Measurements from ENCODE around the gene MYL5.
"Not testable (repeated sequence)": the region's sequence is repeated elsewhere in the genome, so short reads cannot be mapped to it uniquely, and the experiment has no call there.

The MYL5 gene

DNA sequence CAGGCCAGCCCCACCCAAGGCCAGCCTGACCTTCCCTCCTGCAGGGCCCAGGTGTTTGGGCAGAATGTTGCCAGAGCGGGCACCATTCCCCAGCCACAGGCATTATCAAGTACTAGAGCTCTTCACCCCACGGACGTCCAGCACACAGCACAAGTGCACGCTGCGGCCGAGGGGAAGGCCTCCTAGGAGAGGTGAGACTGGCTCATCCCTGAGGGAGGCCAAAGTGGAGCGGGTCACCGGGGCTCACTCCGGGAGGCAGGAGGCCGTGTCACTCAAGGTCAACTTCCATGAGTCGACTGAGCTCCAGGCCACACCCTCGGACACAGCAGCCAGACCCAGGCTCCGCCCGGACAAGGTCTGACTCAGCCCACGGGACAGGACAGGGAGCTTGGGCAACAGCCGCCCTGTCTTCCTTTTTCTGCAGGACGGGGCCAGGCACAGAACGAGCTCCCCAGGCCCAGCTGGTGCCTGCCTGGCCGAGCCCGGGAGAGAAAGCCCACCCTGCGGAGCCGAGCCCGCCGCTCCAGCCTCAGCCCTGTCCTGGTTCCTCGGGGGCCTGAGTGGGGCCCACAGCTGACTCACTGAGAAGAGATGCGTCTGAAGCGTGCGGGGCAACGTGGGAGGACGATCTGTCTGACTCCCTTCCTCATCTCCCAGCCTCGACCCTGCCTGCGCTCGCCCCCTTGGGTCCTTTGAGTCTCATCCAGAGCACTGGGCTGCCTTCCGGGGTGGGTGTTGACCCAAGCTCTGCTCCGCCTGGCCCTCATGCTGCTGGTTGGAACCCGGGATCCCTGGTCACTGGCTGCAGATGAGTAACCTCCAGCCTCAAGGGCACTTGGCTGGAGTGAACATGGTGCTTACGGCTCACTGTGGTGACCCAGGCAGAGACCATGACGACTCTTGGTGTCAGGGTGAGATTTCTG is 13.0 kb downstream of the MYL5 start:
- DNase-seq, result peak; percentile 36

- DNase-seq, result no peak
These were observed 13.9 kb downstream of the MYL5 start for GRCh38 chr4:687971-688853.

DNA sequence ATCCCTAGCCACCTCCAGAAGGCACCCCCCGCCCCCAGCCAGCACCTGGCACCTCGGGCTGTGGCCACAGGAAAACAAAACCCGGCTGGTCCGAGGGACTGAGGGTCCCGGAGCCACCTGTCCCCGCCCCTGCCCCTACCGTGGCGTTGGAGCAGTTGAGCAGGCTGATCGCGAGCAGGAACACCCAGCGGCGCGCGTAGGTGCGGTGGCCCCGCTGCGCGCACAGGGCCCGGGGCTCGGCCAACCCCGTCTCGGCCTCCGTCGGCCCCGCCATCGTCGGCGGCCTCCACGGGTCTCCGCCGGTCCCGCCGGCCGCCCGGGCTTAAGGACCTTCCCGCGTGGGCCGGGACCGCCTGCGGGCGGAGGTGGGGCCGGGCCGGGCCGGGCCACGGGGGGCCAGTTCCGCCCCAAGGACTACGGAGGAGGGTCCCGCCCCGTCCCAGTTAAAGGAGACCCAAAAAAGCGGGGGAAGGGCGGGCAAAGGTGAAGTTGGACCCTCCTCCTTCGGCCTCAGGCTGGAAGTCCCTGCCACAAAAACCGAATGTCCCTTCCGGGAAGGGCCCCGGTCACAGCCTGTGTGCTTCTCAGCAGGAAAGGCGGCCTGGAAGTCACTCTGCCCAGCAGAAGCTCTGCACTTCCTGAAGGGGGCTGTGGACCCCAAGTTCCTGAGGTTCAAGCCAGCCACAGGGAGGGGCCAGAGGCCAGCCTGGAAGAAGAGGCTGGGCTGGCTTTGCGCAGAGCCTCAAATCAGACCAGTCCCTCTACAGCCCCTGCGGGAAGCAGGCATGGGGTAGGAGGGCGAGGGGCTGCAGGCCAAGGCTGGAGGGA is 14.7 kb downstream of the MYL5 start, which contains the start of gene SLC49A3:
Gene SLC49A3, minus strand, starts transcription at position 298 of the 828 bp plus-strand sequence. Its CDS starts 24 bp downstream, at position 274.
- DNase-seq, result peak; percentile 51

DNA sequence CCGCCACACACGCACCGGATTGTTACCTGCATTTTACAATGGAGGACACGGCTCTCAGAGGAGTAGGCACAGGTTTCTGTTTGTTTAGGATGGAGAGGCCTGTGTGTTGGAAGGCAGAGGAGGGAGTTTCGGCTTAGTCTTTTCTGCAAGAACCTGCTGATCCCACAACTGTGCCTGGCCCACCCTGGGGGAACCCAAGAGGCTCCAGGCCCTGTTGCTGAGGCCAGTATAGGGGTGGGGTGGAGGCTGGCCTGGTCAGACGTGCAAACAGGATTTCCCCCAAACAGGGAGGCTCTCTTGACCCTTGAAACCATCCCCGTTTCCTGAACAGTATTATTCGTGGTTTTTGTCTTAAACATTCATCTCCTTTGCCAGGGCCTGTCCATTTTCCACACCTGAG is 15.4 kb downstream of the MYL5 start:
- no peak for DNase-seq

DNA sequence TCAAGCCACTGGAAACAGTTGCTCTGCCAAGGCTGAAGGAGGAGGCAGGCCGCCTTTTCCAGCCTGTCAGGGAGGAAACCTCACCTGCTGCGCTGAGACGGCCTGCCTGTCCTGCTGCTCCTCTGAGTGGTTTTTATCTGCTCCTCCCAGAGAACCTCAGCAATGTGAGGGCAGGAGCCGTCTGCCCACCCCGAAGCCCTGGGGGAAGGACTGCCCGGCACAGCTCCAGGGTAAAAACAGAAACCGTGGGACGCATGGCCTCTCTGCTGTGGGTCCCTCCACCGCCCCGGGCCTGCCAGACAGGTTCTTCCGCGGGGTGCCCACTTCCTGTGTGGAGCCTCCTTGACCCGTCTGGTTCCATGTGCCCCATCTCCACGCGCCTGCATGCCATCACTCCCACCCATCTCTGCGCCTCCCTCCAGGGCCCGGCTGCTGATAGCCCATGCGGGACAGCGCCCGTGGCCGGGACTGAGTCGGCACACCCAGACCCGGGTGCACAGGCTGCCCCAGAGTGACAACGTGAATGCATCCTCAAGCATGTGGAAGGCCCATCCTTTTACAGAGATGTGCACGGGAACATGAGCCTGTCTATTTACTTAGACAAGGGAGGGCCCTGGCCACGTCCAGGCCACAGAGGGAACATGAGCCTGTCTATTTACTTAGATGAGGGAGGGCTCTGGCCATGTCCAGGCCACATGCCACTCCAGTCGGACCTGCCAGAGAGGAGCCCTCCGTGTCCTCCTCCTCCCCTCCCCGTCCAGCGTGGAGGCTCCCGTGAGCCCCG is 18.6 kb downstream of the MYL5 start:
- DNase-seq, result no peak

- DNase-seq, result not testable (repeated sequence)
These were observed 20.1 kb downstream of the MYL5 start for GRCh38 chr4:694341-694940.

DNA sequence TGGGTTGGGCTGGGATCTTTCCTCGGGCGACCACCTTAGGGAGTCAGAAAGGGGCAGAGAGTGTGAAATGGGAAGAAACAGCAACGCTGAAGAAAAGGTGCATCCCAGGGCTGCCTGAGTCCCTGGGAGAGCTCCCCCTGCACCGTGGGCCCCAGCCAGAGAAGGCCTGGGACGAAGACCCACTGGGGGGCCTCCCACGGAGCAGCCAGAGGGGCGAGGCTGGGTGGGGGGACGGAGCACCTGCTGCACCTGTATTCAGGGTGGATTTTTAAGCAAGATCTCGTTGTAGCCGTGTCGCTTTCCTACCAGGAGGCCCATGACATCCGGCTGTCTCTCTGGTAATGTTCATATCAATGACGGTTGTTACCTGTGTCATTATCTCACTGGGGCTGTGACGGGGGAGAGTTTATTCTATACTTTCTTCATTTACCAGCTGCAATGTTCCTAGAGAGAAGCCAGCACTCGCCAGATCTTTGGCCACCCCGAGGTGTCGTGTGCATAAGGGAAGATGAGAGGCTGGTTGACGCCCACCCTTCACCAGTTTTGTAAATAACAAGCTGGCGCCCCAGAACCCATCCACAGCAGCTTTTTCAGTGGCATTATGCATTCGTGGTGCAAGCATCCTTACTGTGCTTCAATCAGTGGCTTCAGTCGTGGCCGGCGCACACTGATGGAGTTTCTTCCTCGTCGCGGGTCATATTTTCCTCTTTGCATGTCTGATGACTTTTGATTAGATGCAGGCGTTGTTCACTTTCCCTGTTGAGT is 25.7 kb downstream of the MYL5 start:
- DNase-seq, result no peak

DNA sequence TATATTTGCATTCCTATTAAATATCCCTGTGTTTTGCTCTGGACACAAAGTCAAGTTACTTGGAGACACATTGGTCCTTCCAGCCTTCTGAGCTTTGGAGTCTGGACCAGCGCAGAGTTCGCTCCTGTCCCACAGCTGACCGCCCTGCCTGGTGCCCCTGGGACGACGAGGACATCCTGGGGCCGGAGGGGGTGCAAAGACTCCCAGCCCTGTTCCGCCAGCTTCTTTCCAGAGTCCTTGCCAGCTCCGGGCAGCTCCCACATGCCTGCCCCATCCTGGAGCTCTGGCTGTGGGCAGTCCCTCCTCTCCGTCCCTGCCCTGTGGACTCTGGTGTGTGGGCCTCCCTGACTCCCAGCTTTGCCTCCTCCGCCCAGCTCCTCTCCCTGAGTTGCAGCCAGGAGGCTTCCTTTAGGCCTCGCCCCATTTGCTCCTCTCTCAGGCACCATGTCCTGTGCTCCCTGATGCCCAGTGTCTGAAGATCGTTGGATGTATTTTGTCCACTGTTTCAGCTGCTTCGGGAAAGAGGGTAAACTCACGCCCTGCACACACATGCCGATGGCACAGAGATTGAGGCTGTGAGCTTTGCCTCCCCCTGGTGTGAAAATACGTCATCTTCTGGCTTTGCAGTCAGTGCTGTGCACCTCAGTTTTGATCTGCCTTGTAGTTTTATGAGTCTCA is 26.4 kb downstream of the MYL5 start:
- DNase-seq, result no peak

DNA sequence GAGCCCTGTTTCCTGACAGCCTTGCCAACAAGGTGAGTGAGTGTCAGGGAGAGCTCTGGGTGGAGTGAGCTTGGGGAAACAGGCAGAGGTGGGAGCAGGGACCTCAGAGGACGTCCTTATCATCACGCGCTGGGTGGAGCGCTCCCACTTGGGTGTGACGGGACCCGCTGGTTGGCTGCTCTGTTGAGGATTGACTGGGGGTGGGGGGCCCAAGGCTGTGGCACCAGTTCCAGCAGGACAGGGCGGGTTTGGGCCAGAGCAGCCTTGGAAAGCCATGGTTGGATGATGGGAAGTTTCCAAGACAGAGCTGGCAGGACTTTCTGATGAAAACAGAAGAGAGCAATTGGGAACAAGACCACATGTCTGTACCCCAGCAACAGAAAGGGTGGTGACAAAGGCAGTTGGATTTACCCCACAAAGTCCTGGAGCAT is 28.3 kb downstream of the MYL5 start:
- DNase-seq, result no peak

DNA sequence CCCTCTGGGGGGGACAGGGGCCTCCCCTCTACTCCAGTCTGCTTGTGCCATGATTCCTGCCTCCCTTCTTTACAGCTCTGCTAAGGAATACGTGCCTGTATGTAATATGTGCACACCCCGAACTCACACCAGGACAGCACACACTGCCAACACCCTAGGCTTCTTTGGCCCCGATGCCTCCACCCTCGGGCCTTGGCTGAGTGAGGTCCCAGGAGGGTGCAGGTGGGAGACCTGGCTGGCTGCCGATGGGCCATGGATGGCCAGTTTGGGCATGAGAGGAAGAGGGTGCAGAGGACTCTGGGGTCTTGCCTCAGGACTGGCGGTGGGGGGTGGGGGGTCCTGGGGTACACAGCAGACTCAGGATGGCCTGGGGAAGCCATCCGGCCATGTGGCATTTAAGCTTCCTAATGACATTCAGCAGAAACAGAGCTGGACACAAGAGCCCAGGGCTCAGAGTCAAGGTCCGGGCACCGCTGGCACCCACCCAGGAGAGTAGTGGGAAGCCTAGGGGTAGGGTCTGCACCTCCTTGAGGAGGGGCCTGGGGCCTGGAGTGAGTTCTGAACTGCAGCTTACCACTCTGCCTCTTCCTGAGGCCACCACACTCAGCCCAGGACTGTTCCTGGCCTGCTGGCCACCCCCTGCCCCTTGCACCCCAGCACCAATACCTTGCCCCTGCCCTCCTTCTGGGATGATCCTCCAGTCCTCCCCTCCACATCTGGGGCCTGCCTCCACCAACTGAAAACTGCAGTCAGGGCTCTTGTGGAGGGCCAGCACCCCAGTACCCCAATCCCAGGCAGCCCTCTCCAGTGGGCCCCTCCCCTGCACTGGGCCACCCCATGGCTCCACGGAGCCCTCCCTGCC is 29.2 kb downstream of the MYL5 start:
- no peak for DNase-seq

DNA sequence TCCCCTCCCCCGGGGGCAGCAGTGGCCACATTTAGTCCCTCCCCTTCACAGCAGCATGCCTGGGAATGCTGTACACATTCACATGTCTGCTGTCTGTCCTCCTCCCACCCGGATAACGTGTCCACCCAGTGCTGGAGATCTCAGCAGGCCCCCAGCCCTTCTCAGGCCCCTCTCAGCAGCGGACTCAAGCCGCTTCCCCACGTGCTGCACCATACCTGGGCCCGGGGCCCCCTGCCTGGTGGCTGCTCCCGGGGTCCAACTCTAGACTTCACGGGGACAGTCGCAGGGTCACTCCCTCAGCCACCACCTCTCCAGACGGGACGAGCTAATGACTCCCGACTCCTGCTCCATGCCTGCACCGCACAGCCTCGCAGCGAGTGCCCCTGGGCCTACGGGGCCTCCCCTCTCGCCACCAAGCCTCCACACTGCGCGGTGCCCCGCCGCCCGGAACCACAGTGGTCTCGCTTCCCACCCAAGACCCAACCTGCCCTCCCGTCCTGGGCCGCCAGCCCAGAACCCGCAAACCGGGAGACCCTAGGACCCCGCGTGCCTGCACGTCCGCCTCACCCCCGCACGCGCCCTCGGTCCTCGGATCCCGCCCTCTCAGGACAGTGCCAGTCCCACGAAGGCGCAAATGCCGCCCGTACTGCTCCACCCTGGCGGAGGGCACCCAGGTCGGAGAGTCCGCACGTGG is 30.0 kb downstream of the MYL5 start:
- no peak for DNase-seq

DNA sequence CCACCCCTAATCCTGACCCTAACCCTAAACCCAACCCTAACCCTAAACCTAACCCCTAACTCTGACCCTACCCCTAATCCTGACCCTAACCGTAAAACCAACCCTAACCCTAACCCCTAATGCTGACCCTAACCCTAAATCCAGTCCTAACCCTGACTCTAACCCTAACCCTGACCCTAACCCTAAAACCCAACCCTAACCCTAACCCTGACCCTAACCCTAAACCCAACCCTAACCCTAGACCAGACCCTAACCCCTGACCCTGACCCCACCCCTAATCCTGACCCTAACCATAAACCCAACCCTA is 30.6 kb downstream of the MYL5 start:
- DNase-seq, result no peak

- DNase-seq, result peak; percentile 98
These were observed 31.1 kb downstream of the MYL5 start, which contains the start of gene PCGF3 for GRCh38 chr4:705278-706082. Gene PCGF3 (plus strand): TSS chr4:705832. CDS start chr4:733681, 27,849 bp downstream.

DNA sequence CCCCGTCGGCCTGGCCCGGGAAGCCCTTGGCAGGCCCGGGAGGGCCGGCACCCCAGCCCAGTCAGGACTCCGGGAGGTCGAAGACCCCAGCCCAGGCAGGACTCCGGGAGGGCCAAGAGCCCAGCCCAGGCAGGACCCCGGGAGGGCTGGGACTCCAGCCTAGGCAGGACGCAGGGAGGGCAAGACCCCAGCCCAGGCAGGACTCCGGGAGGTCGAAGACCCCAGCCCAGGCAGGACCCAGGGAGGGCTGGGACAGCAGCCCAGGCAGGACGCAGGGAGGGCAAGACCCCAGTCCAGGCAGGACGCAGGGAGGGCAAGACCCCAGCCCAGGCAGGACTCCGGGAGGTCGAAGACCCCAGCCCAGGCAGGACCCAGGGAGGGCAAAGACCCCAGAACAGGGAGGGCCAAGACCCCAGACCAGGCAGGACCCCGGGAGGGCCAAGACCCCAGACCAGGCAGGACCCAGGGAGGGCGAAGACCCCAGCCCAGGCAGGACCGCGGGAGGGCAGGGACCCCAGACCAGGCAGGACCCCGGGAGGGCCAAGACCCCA is 31.8 kb downstream of the MYL5 start:
- DNase-seq, result not testable (repeated sequence)

DNA sequence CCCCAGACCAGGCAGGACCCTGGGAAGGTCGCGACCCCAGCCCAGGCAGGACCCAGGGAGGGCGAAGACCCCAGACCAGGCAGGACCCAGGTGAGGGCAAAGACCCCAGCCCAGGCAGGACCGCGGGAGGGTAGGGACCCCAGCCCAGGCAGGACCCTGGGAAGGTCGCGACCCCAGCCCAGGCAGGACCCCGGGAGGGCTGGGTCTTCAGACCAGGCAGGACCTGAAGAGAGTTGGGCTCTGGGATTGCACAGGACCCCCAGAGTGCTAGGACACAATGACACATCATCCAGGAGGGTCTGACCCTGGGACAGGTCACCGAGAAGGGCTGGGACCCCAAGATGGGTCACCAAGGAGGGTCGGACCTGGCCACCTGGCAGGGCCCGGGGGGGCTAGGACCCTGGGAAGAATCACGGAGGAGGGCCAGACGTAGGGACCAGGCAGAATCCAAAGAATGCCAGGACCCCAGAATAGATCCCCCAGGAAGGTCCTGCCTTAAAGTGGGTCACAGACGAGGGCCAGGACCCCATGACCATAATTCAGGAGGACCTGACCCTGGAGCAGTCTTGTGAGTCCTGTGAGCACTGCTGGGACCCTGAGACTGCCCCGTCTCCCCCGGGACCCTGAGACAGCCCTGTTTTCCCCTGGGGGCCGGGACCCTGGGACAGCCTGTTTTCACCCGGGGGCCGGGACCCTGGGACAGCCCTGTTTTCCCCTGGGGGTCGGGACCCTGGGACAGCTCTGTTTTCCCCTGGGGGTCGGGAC is 32.7 kb downstream of the MYL5 start:
- DNase-seq, result no peak

- peak; percentile 28 for DNase-seq
These were observed 33.7 kb downstream of the MYL5 start for GRCh38 chr4:707929-708630.
